Suprapubic skin (tissue), 4 donors: ENCODE results near the gene TRPM1.

ENCODE experiments used
- CTCF ChIP-seq, 2 donors: fragments of 200-600 bp in 1 of 2; fragments of 450-650 bp in 1 of 2; sonication (generic) in 1 of 2; IDR thresholded peaks; one replicate each; pipeline ENCODE4 v1.5.1; 2016 to 2019; ENCODE audit warnings: antibody characterized with exemption in 2 of 2, mild to moderate bottlenecking in 1 of 2, moderate library complexity in 1 of 2
- POLR2A ChIP-seq, 2 donors: fragments of 450-650 bp; IDR thresholded peaks; one replicate each; pipeline ENCODE4 v1.6.1; 2017; ENCODE audit warnings: antibody characterized with exemption in 2 of 2, mild to moderate bottlenecking in 2 of 2, moderate library complexity in 2 of 2
- POLR2AphosphoS5 ChIP-seq, 3 donors: sonication (generic); formaldehyde crosslinking; IDR thresholded peaks; one replicate each; pipeline ENCODE4 v1.6.1; 2017; ENCODE audit warnings: antibody characterized with exemption in 3 of 3

- no peak for TF ChIP-seq POLR2AphosphoS5 (IDR thresholded peaks at IDR 0.05)
- no peak for TF ChIP-seq CTCF (IDR thresholded peaks at IDR 0.05)
- no peak for TF ChIP-seq POLR2A (IDR thresholded peaks at IDR 0.05)
Observed at GRCh38 chr15:31049111-31049510, 52.4 kb downstream of the TRPM1 start.
